ENCODE data around the gene ING5. TPM values are rescaled to one million over a fixed set of nuclear protein-coding genes. Genes with fewer than 3 reads are reported as not detected.

Gene ING5
- total and polyA plus RNA-seq, 2 donors (not counting 3 experiments of a cell fraction or from before 2014, with no cell fraction given) = 24.5 to 33.4 TPM

GRCh38 chr2:241678784-241679540 is 22.9 kb upstream of the ING5 start:
- Histone ChIP-seq H3K27me3 (ENCODE audit: control insufficient read depth in 2 of 2, insufficient read depth in 2 of 2, low read length in 2 of 2) (no peaks in the 10 kb centered on the region), H3K4me2 (ENCODE audit: insufficient read depth, low read length) (no peak overlapping the region), H3K4me1 (ENCODE audit: control insufficient read depth, extremely low read depth, insufficient read depth, low read length) (peaks cover 11% of the 10 kb centered on the region), H3K79me2 (ENCODE audit: control insufficient read depth, insufficient read depth, low read length) (peaks cover 14% of the 10 kb centered on the region), H3K9me3 (replicated peaks; ENCODE audit: control insufficient read depth, insufficient read depth, low read length) (no peaks in the 10 kb centered on the region), H3K4me3 (replicated peaks in 1 of 3; ENCODE audit: insufficient read depth in 1 of 3, low read depth in 1 of 3, low read length in 3 of 3) (no peak overlapping the region), H3K9ac (replicated peaks; ENCODE audit: extremely low read depth, insufficient read depth, low read length) (no peak overlapping the region), H3K9me1 (replicated peaks; ENCODE audit: control insufficient read depth, extremely low read depth, insufficient read depth, low read length) (no peaks in the 10 kb centered on the region), H3K27ac (ENCODE audit: insufficient read depth, low read depth, low read length) (no peak overlapping the region), H4K20me1 (replicated peaks; ENCODE audit: control insufficient read depth, extremely low read depth, insufficient read depth, low read length) (no peaks in the 10 kb centered on the region), H2AFZ (ENCODE audit: low read depth, low read length) (no peak overlapping the region), H3K36me3 (ENCODE audit: control insufficient read depth in 2 of 2, extremely low read depth in 1 of 2, insufficient read depth in 2 of 2, low read length in 2 of 2) (peaks cover 2 to 26% of the 10 kb centered on the region in 2 experiments)
- DNase-seq (ENCODE audit: low read depth, low spot score) = no peak
- intact Hi-C loops (cut with micrococcal nuclease) (no loop called here), dilution Hi-C loops (cut with MboI; ENCODE audit: extremely low pct_ligation_motif_present, low sequenced_read_pairs) (no loop called here)
- ChIA-PET CTCF (no interaction called here), POLR2A (interaction anchor here (0.5 kb wide), 1 partner anchor 35 kb away, joined by 8 read pairs; no protein-coding TSS in a partner anchor)
- FAIRE-seq = no peak
- no TSS peak for BruUV-seq (replicated peaks)
- TF ChIP-seq MYC (IDR thresholded peaks at IDR 0.05; ENCODE audit: low read depth, low read length) = no peak
- TF ChIP-seq MAX (IDR thresholded peaks at IDR 0.05; ENCODE audit: insufficient read depth, insufficient read length) = no peak
- TF ChIP-seq POLR2AphosphoS5 (IDR thresholded peaks at IDR 0.05; ENCODE audit: insufficient read depth, low read depth, low read length) = no peak
- no peak for TF ChIP-seq JUN (IDR thresholded peaks at IDR 0.05; ENCODE audit: borderline replicate concordance, insufficient read depth, insufficient read length, low read depth)
- no peak for TF ChIP-seq FOS (IDR thresholded peaks at IDR 0.05; ENCODE audit: borderline replicate concordance, insufficient read depth, low read length)
- no peak for TF ChIP-seq CTCF (IDR thresholded peaks at IDR 0.05; ENCODE audit: extremely low read depth in 1 of 2, insufficient read depth in 1 of 2, low read depth in 1 of 2, low read length in 2 of 2)
- TF ChIP-seq EZH2 (IDR thresholded peaks at IDR 0.05; ENCODE audit: borderline replicate concordance, low read depth, low read length, severe bottlenecking) = no peak
- TF ChIP-seq GATA2 (IDR thresholded peaks at IDR 0.05; ENCODE audit: insufficient read depth, insufficient read length, low read depth, low read length) = no peak
- no peak for TF ChIP-seq POLR2A (IDR thresholded peaks at IDR 0.05; ENCODE audit: low read depth, low read length)

Data from endothelial cell of umbilical vein (primary cell).